PC-9 (cell line): ENCODE results near the gene EDARADD. TPM values are rescaled to one million over a fixed set of nuclear protein-coding genes. Genes with fewer than 3 reads are reported as not detected.

Experiments used
- BruUV-seq: library from RNA; stranded (reverse); fragments of 400-500 nt; replicated peaks from 2 replicates; lab custom pipeline; 2021; lab: Mats Ljungman, UMichigan
- CTCF ChIA-PET: fragments of 300-600 bp; sonication (Branson Sonifier 250); formaldehyde crosslinking; loops from one replicate; lab custom pipeline; 2022; ENCODE audit warnings: antibody characterized with exemption; lab: Charles Lee
- POLR2A ChIA-PET: fragments of 300-600 bp; sonication (Branson Sonifier 250); formaldehyde crosslinking; loops from one replicate; lab custom pipeline; 2022; ENCODE audit warnings: antibody characterized with exemption; ENCODE audit not compliant: unreplicated experiment; lab: Charles Lee
- DNase-seq, 2 experiments: peaks; one replicate each; pipeline versions ENCODE4 v3.0.0 to v3.0.0-alpha.2; 2015 to 2022; ENCODE audit warnings: mixed read lengths in 1 of 2
- H2AFZ ChIP-seq: fragments of 200-600 bp; sonication (generic); 2 replicates; pipeline ENCODE4 v1.8.1; 2017; ENCODE audit warnings: antibody characterized with exemption
- H3F3A ChIP-seq: fragments of 200-600 bp; sonication (generic); 2 replicates; pipeline ENCODE4 v1.8.1; 2017; ENCODE audit warnings: antibody characterized with exemption, mild to moderate bottlenecking, low read depth; ENCODE audit not compliant: insufficient read depth
- H3K27ac ChIP-seq: fragments of 200-600 bp; sonication (generic); 2 replicates; pipeline ENCODE4 v1.6.1; 2016; ENCODE audit warnings: mixed run types
- H3K27me3 ChIP-seq: fragments of 200-600 bp; sonication (generic); 2 replicates; pipeline ENCODE4 v1.6.1; 2016; ENCODE audit warnings: low read depth, mixed run types; ENCODE audit not compliant: insufficient read depth
- H3K36me3 ChIP-seq: fragments of 200-600 bp; sonication (generic); 2 replicates; pipeline ENCODE4 v1.6.1; 2016; ENCODE audit warnings: low read depth, mixed run types
- H3K4me1 ChIP-seq: fragments of 200-600 bp; sonication (generic); replicated peaks from 2 replicates; pipeline ENCODE4 v1.6.1; 2016; ENCODE audit warnings: mixed run types; ENCODE audit not compliant: insufficient read depth
- H3K4me2 ChIP-seq: fragments of 200-600 bp; sonication (generic); 2 replicates; pipeline ENCODE4 v1.6.1; 2017; ENCODE audit warnings: mixed run types
- H3K4me3 ChIP-seq: fragments of 200-600 bp; sonication (generic); 2 replicates; pipeline ENCODE4 v1.6.1; 2016; ENCODE audit warnings: mixed run types
- H3K79me2 ChIP-seq: fragments of 200-600 bp; sonication (generic); 2 replicates; pipeline ENCODE4 v1.6.1; 2017; ENCODE audit warnings: low read depth, mixed run types
- H3K9me2 ChIP-seq: fragments of 200-600 bp; sonication (generic); 2 replicates; pipeline ENCODE4 v1.8.1; 2017; ENCODE audit warnings: mild to moderate bottlenecking; ENCODE audit not compliant: insufficient read depth
- H3K9me3 ChIP-seq: fragments of 200-600 bp; sonication (generic); 2 replicates; pipeline ENCODE4 v1.8.1; 2016; ENCODE audit warnings: low read depth; ENCODE audit not compliant: insufficient read depth
- H4K20me1 ChIP-seq: fragments of 200-600 bp; sonication (generic); 2 replicates; pipeline ENCODE4 v1.8.1; 2017; ENCODE audit not compliant: insufficient read depth
- CTCF ChIP-seq: fragments of 200-600 bp; sonication (generic); conservative IDR thresholded peaks from 2 replicates; pipeline ENCODE4 v1.6.1; 2017; ENCODE audit warnings: mixed run types, antibody characterized with exemption, mild to moderate bottlenecking, moderate library complexity
- EZH2 ChIP-seq: fragments of 200-600 bp; sonication (generic); IDR thresholded peaks from 2 replicates; pipeline ENCODE4 v1.8.0; 2017; ENCODE audit warnings: antibody characterized with exemption, low read depth
- intact Hi-C: fragments of 100-400 bp; cut with micrococcal nuclease; formaldehyde crosslinking; loops from one replicate; pipeline ENCODE4 v1.10.0; 2022; ENCODE audit not compliant: unreplicated experiment
- total RNA-seq: library from RNA; stranded (reverse); gene quantifications from 2 replicates; pipeline ENCODE4 v1.2.3, GENCODE V29; 2021

Gene EDARADD
- total RNA-seq, 1 experiment from 2014 or later, result not detected

- no peaks in the 10 kb centered on the region for H4K20me1 ChIP-seq
- POLR2A ChIA-PET, result no interaction called here
- H3K9me3 ChIP-seq, result no peaks in the 10 kb centered on the region
- no peak for TF ChIP-seq CTCF
- no peak for TF ChIP-seq EZH2
- DNase-seq, result no peak
- H3K27me3 ChIP-seq, result no peaks in the 10 kb centered on the region
- CTCF ChIA-PET, result no interaction called here
- no peaks in the 10 kb centered on the region for H3K36me3 ChIP-seq
- H3K27ac ChIP-seq, result no peak overlapping the region
- intact Hi-C loops, result no loop called here
- no peaks in the 10 kb centered on the region for H3K79me2 ChIP-seq
- H3K4me3 ChIP-seq, result no peak overlapping the region
- no TSS peak for BruUV-seq
- peaks cover 12% of the 10 kb centered on the region for H3K4me1 ChIP-seq
- H3K4me2 ChIP-seq, result no peak overlapping the region
- H2AFZ ChIP-seq, result no peak overlapping the region
- peaks cover 10% of the 10 kb centered on the region; the same call in 1 of the 2 replicates for H3F3A ChIP-seq
- H3K9me2 ChIP-seq, result no peaks in the 10 kb centered on the region
These were observed 4.5 kb downstream of the EDARADD start for GRCh38 chr1:236398538-236398937.

DNA sequence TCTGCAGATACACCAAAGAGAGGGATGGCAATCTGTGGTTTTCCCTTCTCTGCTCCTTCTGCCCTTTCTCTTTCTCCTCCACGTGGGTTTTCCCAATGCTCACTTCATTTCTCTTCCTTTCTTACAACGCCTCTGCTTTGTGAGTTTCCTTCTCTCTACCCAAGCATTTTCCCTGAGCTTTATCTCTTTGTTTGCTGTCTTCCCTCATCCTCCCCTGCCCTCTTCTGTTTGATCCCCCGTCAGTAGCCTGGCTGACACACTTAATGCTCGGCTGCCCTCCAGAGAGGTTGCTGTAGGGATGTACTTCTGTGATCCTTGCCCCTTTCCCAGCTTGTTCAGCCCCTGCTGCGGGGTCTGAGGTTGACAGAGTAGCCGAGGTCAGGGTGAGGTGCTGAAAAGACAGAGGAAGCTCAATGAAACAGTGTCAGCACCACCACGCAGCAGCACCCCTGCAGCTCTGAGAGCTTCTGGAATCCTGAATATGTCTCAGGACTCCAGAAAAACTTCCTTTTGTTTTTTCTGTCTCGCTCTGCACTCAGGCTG is 6.0 kb downstream of the EDARADD start:
- no peak for DNase-seq
- Histone ChIP-seq H2AFZ (no peak overlapping the region), H3K9me3 (no peaks in the 10 kb centered on the region), H3K9me2 (no peaks in the 10 kb centered on the region), H3K4me2 (peak overlapping the region; percentile 39), H3K4me3 (no peak overlapping the region), H3K4me1 (peaks cover 12% of the 10 kb centered on the region), H3F3A (peaks cover 10% of the 10 kb centered on the region; the same call in 1 of the 2 replicates), H3K79me2 (no peaks in the 10 kb centered on the region), H3K27me3 (no peaks in the 10 kb centered on the region), H3K36me3 (no peaks in the 10 kb centered on the region), H4K20me1 (no peaks in the 10 kb centered on the region), H3K27ac (no peak overlapping the region)
- BruUV-seq, result no TSS peak
- intact Hi-C loops, result no loop called here
- ChIA-PET POLR2A (no interaction called here), CTCF (no interaction called here)
- TF ChIP-seq EZH2 (no peak), CTCF (no peak)

- no peaks in the 10 kb centered on the region for H3K9me2 ChIP-seq
- H3K4me2 ChIP-seq, result no peak overlapping the region
- no peaks in the 10 kb centered on the region for H3K9me3 ChIP-seq
- no TSS peak for BruUV-seq
- no peak overlapping the region for H3K4me3 ChIP-seq
- H2AFZ ChIP-seq, result no peak overlapping the region
- intact Hi-C loops, result no loop called here
- H3K27me3 ChIP-seq, result no peaks in the 10 kb centered on the region
- CTCF ChIA-PET, result no interaction called here
- H3K27ac ChIP-seq, result no peak overlapping the region
- TF ChIP-seq EZH2, result no peak
- no peak for TF ChIP-seq CTCF
- peaks cover 10% of the 10 kb centered on the region; the same call in 1 of the 2 replicates for H3F3A ChIP-seq
- peaks cover 12% of the 10 kb centered on the region for H3K4me1 ChIP-seq
- H3K79me2 ChIP-seq, result no peaks in the 10 kb centered on the region
- H3K36me3 ChIP-seq, result no peaks in the 10 kb centered on the region
- no peaks in the 10 kb centered on the region for H4K20me1 ChIP-seq
- no peak for DNase-seq
- POLR2A ChIA-PET, result no interaction called here
These were observed 7.6 kb downstream of the EDARADD start for GRCh38 chr1:236401698-236402097.
